HG03103 (cell line): ENCODE data around the gene KPNA5.

Experiments
- ATAC-seq: cut with Tn5 transposase; IDR thresholded peaks from one replicate; pipeline ENCODE4 v1.9.1; 2021; ENCODE audit warnings: low read depth; ENCODE audit not compliant: unreplicated experiment

KPNA5 gene

GRCh38 chr6:116773886-116774285 is 92.9 kb downstream of the KPNA5 start:
- no peak for ATAC-seq

DNA sequence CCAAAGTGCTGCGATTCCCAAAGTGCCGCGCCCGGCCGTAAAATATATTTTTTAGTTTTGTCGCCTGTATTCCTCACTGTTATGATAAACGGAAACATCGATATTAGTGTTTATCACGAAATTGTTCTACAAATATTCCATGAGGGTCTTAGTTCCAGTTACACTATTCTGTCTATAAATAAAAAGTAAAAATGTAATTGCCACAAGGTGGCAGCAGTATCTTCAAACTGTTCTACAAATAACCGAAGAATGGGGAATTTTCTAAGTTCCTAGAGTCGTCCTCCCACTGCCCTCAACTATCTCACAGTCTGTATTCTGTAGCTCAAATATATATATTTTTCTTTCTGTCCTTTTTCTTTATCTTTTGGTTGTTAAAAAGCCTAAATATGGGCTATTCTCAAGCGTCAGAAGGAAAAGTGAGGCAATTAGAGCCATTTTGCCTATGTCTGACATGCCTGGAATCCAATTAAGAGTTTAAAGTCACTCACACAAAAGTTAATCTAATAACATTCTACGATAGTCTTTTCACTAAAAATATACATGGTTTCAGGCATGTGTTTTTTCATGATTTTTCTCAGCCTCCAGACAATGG is 98.7 kb downstream of the KPNA5 start:
- ATAC-seq = peak; percentile 83

- no peak for ATAC-seq
These were observed 102.8 kb downstream of the KPNA5 start for GRCh38 chr6:116783852-116784251.
